DOHH2 (cell line): ENCODE data around the gene BSN.

ENCODE experiments used
- H3F3A ChIP-seq: fragments of 200-600 bp; sonication (generic), shearing (Covaris generic); 2 replicates; pipeline ENCODE4 v1.6.0; 2016; ENCODE audit warnings: antibody characterized with exemption, mild to moderate bottlenecking; ENCODE audit not compliant: control insufficient read depth, insufficient read depth
- H3K27ac ChIP-seq: fragments of 200-600 bp; sonication (generic); 2 replicates; pipeline ENCODE4 v1.5.1; 2014; ENCODE audit warnings: low read depth, mild to moderate bottlenecking, low read length, moderate library complexity
- H3K27me3 ChIP-seq: fragments of 200-600 bp; sonication (generic); 2 replicates; pipeline ENCODE4 v1.6.1; 2014; ENCODE audit warnings: mild to moderate bottlenecking, low read length, mixed read lengths; ENCODE audit not compliant: control insufficient read depth
- H3K36me3 ChIP-seq: fragments of 200-600 bp; sonication (generic); 2 replicates; pipeline ENCODE4 v1.6.1; 2014; ENCODE audit warnings: mild to moderate bottlenecking, low read length, moderate library complexity, mixed read lengths; ENCODE audit not compliant: control insufficient read depth
- H3K4me1 ChIP-seq: fragments of 200-600 bp; sonication (generic); 2 replicates; pipeline ENCODE4 v1.6.1; 2014; ENCODE audit warnings: mild to moderate bottlenecking, low read length, mixed read lengths; ENCODE audit not compliant: control insufficient read depth
- H3K4me2 ChIP-seq: fragments of 200-600 bp; sonication (generic); 2 replicates; pipeline ENCODE4 v1.6.0; 2014; ENCODE audit warnings: mild to moderate bottlenecking, low read length, moderate library complexity
- H3K4me3 ChIP-seq: fragments of 200-600 bp; sonication (generic); 2 replicates; pipeline ENCODE4 v1.5.1; 2014; ENCODE audit warnings: mild to moderate bottlenecking, low read length, mixed read lengths
- H3K79me2 ChIP-seq: fragments of 200-600 bp; sonication (generic); 2 replicates; pipeline ENCODE4 v1.6.1; 2014; ENCODE audit warnings: mild to moderate bottlenecking, low read length, mixed read lengths; ENCODE audit not compliant: control insufficient read depth
- H3K9me2 ChIP-seq: fragments of 200-600 bp; sonication (generic); replicated peaks from 2 replicates; pipeline ENCODE4 v1.6.1; 2014; ENCODE audit warnings: mild to moderate bottlenecking, low read length, mixed read lengths; ENCODE audit not compliant: control insufficient read depth
- H3K9me3 ChIP-seq: fragments of 200-600 bp; sonication (generic); 2 replicates; pipeline ENCODE4 v1.6.1; 2014; ENCODE audit warnings: antibody characterized with exemption, low read length, mixed read lengths; ENCODE audit not compliant: control insufficient read depth, insufficient read depth
- H4K20me1 ChIP-seq: fragments of 200-600 bp; sonication (generic); 2 replicates; pipeline ENCODE4 v1.6.0; 2014; ENCODE audit warnings: low read depth, mild to moderate bottlenecking, antibody characterized with exemption, low read length, moderate library complexity; ENCODE audit not compliant: control insufficient read depth, insufficient read depth
- CTCF ChIP-seq: fragments of 200-600 bp; sonication (generic); IDR thresholded peaks from one replicate; pipeline ENCODE4 v1.5.1; 2014; ENCODE audit warnings: antibody characterized with exemption, mild to moderate bottlenecking, low read depth, low read length; ENCODE audit not compliant: poor library complexity, severe bottlenecking
- EZH2phosphoT487 ChIP-seq: fragments of 200-600 bp; sonication (generic); IDR thresholded peaks from 2 replicates; pipeline ENCODE4 v1.6.1; 2017; ENCODE audit warnings: borderline replicate concordance, mild to moderate bottlenecking, antibody characterized with exemption, low read length, moderate library complexity, mixed read lengths

The BSN gene

GRCh38 chr3:49668861-49669260 lies 114.6 kb downstream of the BSN start:
- Histone ChIP-seq H3K9me2 (no peaks in the 10 kb centered on the region), H3K79me2 (peaks cover 15% of the 10 kb centered on the region), H3K4me3 (no peak overlapping the region), H3K9me3 (no peaks in the 10 kb centered on the region), H3K27me3 (no peaks in the 10 kb centered on the region), H3K4me1 (peaks cover 8% of the 10 kb centered on the region), H3K27ac (no peak overlapping the region), H3F3A (peaks cover 5% of the 10 kb centered on the region), H3K36me3 (peaks cover 4% of the 10 kb centered on the region), H4K20me1 (no peaks in the 10 kb centered on the region), H3K4me2 (no peak overlapping the region)
- TF ChIP-seq EZH2phosphoT487 (no peak), CTCF (no peak)

GRCh38 chr3:49669352-49669751 lies 115.1 kb downstream of the BSN start:
- H3F3A ChIP-seq: peaks cover 5% of the 10 kb centered on the region
- no peak overlapping the region for H3K4me2 ChIP-seq
- no peak overlapping the region for H3K4me3 ChIP-seq
- H3K9me3 ChIP-seq: no peaks in the 10 kb centered on the region
- H3K27ac ChIP-seq: no peak overlapping the region
- no peaks in the 10 kb centered on the region for H3K9me2 ChIP-seq
- H3K79me2 ChIP-seq: peaks cover 16% of the 10 kb centered on the region
- TF ChIP-seq EZH2phosphoT487 (no peak), CTCF (no peak)
- peaks cover 4% of the 10 kb centered on the region for H3K36me3 ChIP-seq
- H4K20me1 ChIP-seq: no peaks in the 10 kb centered on the region
- H3K27me3 ChIP-seq: no peaks in the 10 kb centered on the region
- peaks cover 8% of the 10 kb centered on the region for H3K4me1 ChIP-seq

GRCh38 chr3:49670940-49671290 lies 116.6 kb downstream of the BSN start:
- Histone ChIP-seq H3K9me3 (no peaks in the 10 kb centered on the region), H3F3A (peaks cover 5% of the 10 kb centered on the region), H3K36me3 (peaks cover 14% of the 10 kb centered on the region), H3K9me2 (no peaks in the 10 kb centered on the region), H3K79me2 (peaks cover 31% of the 10 kb centered on the region), H3K27me3 (no peaks in the 10 kb centered on the region), H3K4me3 (no peak overlapping the region), H3K4me1 (peaks cover 18% of the 10 kb centered on the region), H3K27ac (no peak overlapping the region), H3K4me2 (no peak overlapping the region), H4K20me1 (no peaks in the 10 kb centered on the region)
- TF ChIP-seq CTCF (no peak), EZH2phosphoT487 (no peak)
